ENCODE measurements around the gene USF2.
A peak's percentile ranks its signal among the peaks of the same experiment; 100 is the strongest.

Gene USF2

GRCh38 chr19:35317464-35318043 lies 48.8 kb downstream of the USF2 start:
- H3K27ac ChIP-seq = no peak overlapping the region
- TF ChIP-seq ZFX (IDR thresholded peaks at IDR 0.05; ENCODE audit: borderline replicate concordance) (no peak), CTCF (IDR thresholded peaks at IDR 0.05) (no peak)

GRCh38 chr19:35318679-35319448 lies 50.1 kb downstream of the USF2 start:
- H3K27ac ChIP-seq = no peak overlapping the region
- TF ChIP-seq CTCF (IDR thresholded peaks at IDR 0.05) = no peak
- TF ChIP-seq ZFX (IDR thresholded peaks at IDR 0.05; ENCODE audit: borderline replicate concordance) = no peak

- no peak overlapping the region for H3K27ac ChIP-seq
- TF ChIP-seq ZFX (IDR thresholded peaks at IDR 0.05; ENCODE audit: borderline replicate concordance) = no peak
- TF ChIP-seq CTCF (IDR thresholded peaks at IDR 0.05) = no peak
Observed at GRCh38 chr19:35320065-35320713, 51.4 kb downstream of the USF2 start.

- H3K27ac ChIP-seq = no peak overlapping the region
Observed at GRCh38 chr19:35321291-35321690, 52.5 kb downstream of the USF2 start.

GRCh38 chr19:35322014-35322413 lies 53.3 kb downstream of the USF2 start:
- no peak for TF ChIP-seq CTCF (IDR thresholded peaks at IDR 0.05)
- no peak for TF ChIP-seq ZFX (IDR thresholded peaks at IDR 0.05; ENCODE audit: borderline replicate concordance)
- no peak overlapping the region for H3K27ac ChIP-seq

More at GRCh38 chr19:35321291-35321690, 52.5 kb downstream of the USF2 start:
- TF ChIP-seq CTCF (IDR thresholded peaks at IDR 0.05) = no peak
- no peak for TF ChIP-seq ZFX (IDR thresholded peaks at IDR 0.05; ENCODE audit: borderline replicate concordance)

GRCh38 chr19:35327642-35328041 lies 58.9 kb downstream of the USF2 start:
- no peak overlapping the region for H3K27ac ChIP-seq
- TF ChIP-seq CTCF (IDR thresholded peaks at IDR 0.05) (peak; percentile 54), ZFX (IDR thresholded peaks at IDR 0.05; ENCODE audit: borderline replicate concordance) (no peak)

- no peak for TF ChIP-seq CTCF (IDR thresholded peaks at IDR 0.05)
- TF ChIP-seq ZFX (IDR thresholded peaks at IDR 0.05; ENCODE audit: borderline replicate concordance) = no peak
- no peak within 1 kb of the TSS for H3K27ac ChIP-seq
Observed at GRCh38 chr19:35328851-35329285, 60.1 kb downstream of the USF2 start, which contains the start of gene CD22. CD22 (plus strand) TSS chr19:35329187; CDS start chr19:35332041, 2,854 bp downstream.

Data from 22Rv1 (cell line).